ENCODE measurements around the gene PLCB1. TPM values are rescaled to one million over a fixed set of nuclear protein-coding genes. Genes with fewer than 3 reads are reported as not detected.

Gene PLCB1
- total and polyA plus RNA-seq, 7 donors = 1.5 to 10.7 (median 4.2) TPM

- intact Hi-C loops (cut with DNase I) = no loop called here
- no peak for TF ChIP-seq CTCF (IDR thresholded peaks at IDR 0.05)
- Histone ChIP-seq H3K4me3 (no peak overlapping the region), H3K27ac (no peak overlapping the region), H3K27me3 (ENCODE audit: insufficient read depth in 3 of 3, low read length in 2 of 3) (no peaks in the 10 kb centered on the region), H3K4me1 (no peaks in the 10 kb centered on the region), H3K9me3 (no peaks in the 10 kb centered on the region), H3K36me3 (ENCODE audit: insufficient read depth in 1 of 2, low read depth in 1 of 2) (no peaks in the 10 kb centered on the region)
- ATAC-seq = no peak
- no peak for DNase-seq
- WGBS, 3 donors = 80 to 85% (median 84%) methylated on average over 3 of the region's 3 CpGs
Measured at GRCh38 chr20:8912096-8912495, 780.0 kb downstream of the PLCB1 start.

- intact Hi-C loops (cut with DNase I) = no loop called here
- H3K27ac ChIP-seq = no peak overlapping the region
- DNase-seq (no peak), ATAC-seq (no peak)
- 50 to 73% (median 57%) methylated on average over 3 of the region's 3 CpGs for WGBS, 3 donors
- H3K36me3 ChIP-seq (ENCODE audit: insufficient read depth in 1 of 2, low read depth in 1 of 2) = no peaks in the 10 kb centered on the region
- H3K4me3 ChIP-seq = no peak overlapping the region
- H3K9me3 ChIP-seq = no peaks in the 10 kb centered on the region
- H3K4me1 ChIP-seq = no peaks in the 10 kb centered on the region
- H3K27me3 ChIP-seq (ENCODE audit: insufficient read depth in 3 of 3, low read length in 2 of 3) = no peaks in the 10 kb centered on the region
- TF ChIP-seq CTCF (IDR thresholded peaks at IDR 0.05) = no peak
Measured at GRCh38 chr20:8912731-8913130, 780.7 kb downstream of the PLCB1 start.

- no peak overlapping the region for H3K4me3 ChIP-seq
- no peak for TF ChIP-seq CTCF (IDR thresholded peaks at IDR 0.05)
- intact Hi-C loops (cut with DNase I) = no loop called here
- H3K4me1 ChIP-seq = no peaks in the 10 kb centered on the region
- no peaks in the 10 kb centered on the region for H3K27me3 ChIP-seq (ENCODE audit: insufficient read depth in 3 of 3, low read length in 2 of 3)
- no peak for DNase-seq
- no peak overlapping the region for H3K27ac ChIP-seq
- H3K9me3 ChIP-seq = no peaks in the 10 kb centered on the region
- no peak for ATAC-seq
- no peaks in the 10 kb centered on the region for H3K36me3 ChIP-seq (ENCODE audit: insufficient read depth in 1 of 2, low read depth in 1 of 2)
Measured at GRCh38 chr20:8913456-8913855, 781.4 kb downstream of the PLCB1 start.

GRCh38 chr20:8914421-8914820 lies 782.4 kb downstream of the PLCB1 start:
- no peaks in the 10 kb centered on the region for H3K36me3 ChIP-seq (ENCODE audit: insufficient read depth in 1 of 2, low read depth in 1 of 2)
- no peak overlapping the region for H3K4me3 ChIP-seq
- DNase-seq (no peak), ATAC-seq (no peak)
- H3K4me1 ChIP-seq = no peaks in the 10 kb centered on the region
- 80 to 87% (median 85%) methylated on average over 1 of the region's 1 CpG for WGBS, 3 donors
- no peaks in the 10 kb centered on the region for H3K9me3 ChIP-seq
- no peak for TF ChIP-seq CTCF (IDR thresholded peaks at IDR 0.05)
- H3K27me3 ChIP-seq (ENCODE audit: insufficient read depth in 3 of 3, low read length in 2 of 3) = no peaks in the 10 kb centered on the region
- H3K27ac ChIP-seq = no peak overlapping the region
- intact Hi-C loops (cut with DNase I) = no loop called here

GRCh38 chr20:8917084-8917483 lies 785.0 kb downstream of the PLCB1 start:
- Histone ChIP-seq H3K27ac (no peak overlapping the region), H3K4me3 (no peak overlapping the region), H3K4me1 (no peaks in the 10 kb centered on the region), H3K36me3 (ENCODE audit: insufficient read depth in 1 of 2, low read depth in 1 of 2) (no peaks in the 10 kb centered on the region), H3K27me3 (ENCODE audit: insufficient read depth in 3 of 3, low read length in 2 of 3) (no peaks in the 10 kb centered on the region), H3K9me3 (no peaks in the 10 kb centered on the region)
- ATAC-seq (no peak), DNase-seq (no peak)
- TF ChIP-seq CTCF (IDR thresholded peaks at IDR 0.05) = no peak
- intact Hi-C loops (cut with DNase I) = no loop called here
